HG02678 (cell line): ENCODE results near the gene TTC7B.

ENCODE experiments used
- ATAC-seq: cut with Tn5 transposase; IDR thresholded peaks from one replicate; pipeline ENCODE4 v1.9.1; 2021; ENCODE audit warnings: mild to moderate bottlenecking, moderate library complexity; ENCODE audit not compliant: unreplicated experiment

TTC7B gene

GRCh38 chr14:90743826-90744225, 72.4 kb downstream of the TTC7B start:
- ATAC-seq, result no peak

- ATAC-seq, result no peak
These were observed 72.8 kb downstream of the TTC7B start for GRCh38 chr14:90743425-90743824.

GRCh38 chr14:90742729-90743128, 73.5 kb downstream of the TTC7B start:
- ATAC-seq, result no peak

- no peak for ATAC-seq
These were observed 74.0 kb downstream of the TTC7B start for GRCh38 chr14:90742252-90742651.

GRCh38 chr14:90741682-90741946, 74.6 kb downstream of the TTC7B start:
- ATAC-seq, result no peak

- no peak for ATAC-seq
These were observed 75.1 kb downstream of the TTC7B start for GRCh38 chr14:90740946-90741681.

- no peak for ATAC-seq
These were observed 76.1 kb downstream of the TTC7B start for GRCh38 chr14:90740081-90740480.

GRCh38 chr14:90739318-90740068, 76.7 kb downstream of the TTC7B start:
- no peak for ATAC-seq

GRCh38 chr14:90733139-90733808, 83.0 kb downstream of the TTC7B start:
- no peak for ATAC-seq

- ATAC-seq, result no peak
These were observed 83.5 kb downstream of the TTC7B start for GRCh38 chr14:90732718-90733117.

- no peak for ATAC-seq
These were observed 84.1 kb downstream of the TTC7B start for GRCh38 chr14:90732139-90732538.

GRCh38 chr14:90731487-90731886, 84.7 kb downstream of the TTC7B start:
- no peak for ATAC-seq

GRCh38 chr14:90730206-90730766, 85.9 kb downstream of the TTC7B start:
- ATAC-seq, result no peak

GRCh38 chr14:90728951-90729350, 87.3 kb downstream of the TTC7B start:
- no peak for ATAC-seq

GRCh38 chr14:90727082-90727481, 89.1 kb downstream of the TTC7B start:
- no peak for ATAC-seq

GRCh38 chr14:90726656-90727055, 89.6 kb downstream of the TTC7B start:
- no peak for ATAC-seq

GRCh38 chr14:90724866-90725265, 91.4 kb downstream of the TTC7B start:
- ATAC-seq, result no peak

- ATAC-seq, result no peak
These were observed 93.6 kb downstream of the TTC7B start for GRCh38 chr14:90722590-90722989.

GRCh38 chr14:90721619-90722305, 94.5 kb downstream of the TTC7B start:
- no peak for ATAC-seq

- no peak for ATAC-seq
These were observed 95.4 kb downstream of the TTC7B start for GRCh38 chr14:90720832-90721231.

- ATAC-seq, result no peak
These were observed 95.9 kb downstream of the TTC7B start for GRCh38 chr14:90720336-90720735.
